GM12892 (cell line): ENCODE measurements around the gene MRPL33.

ENCODE experiments used
- POLR2A ChIP-seq: IDR thresholded peaks from 2 replicates; pipeline ENCODE4 v1.6.1; 2011; ENCODE audit warnings: low read depth, low read length, control low read depth
- POLR2AphosphoS5 ChIP-seq: IDR thresholded peaks from 2 replicates; pipeline ENCODE4 v1.6.1; 2011; ENCODE audit warnings: low read depth, low read length, control low read depth
- TAF1 ChIP-seq: IDR thresholded peaks from 2 replicates; pipeline ENCODE4 v1.6.1; 2011; ENCODE audit warnings: low read depth, mild to moderate bottlenecking, control low read depth, low read length, borderline replicate concordance

DNA sequence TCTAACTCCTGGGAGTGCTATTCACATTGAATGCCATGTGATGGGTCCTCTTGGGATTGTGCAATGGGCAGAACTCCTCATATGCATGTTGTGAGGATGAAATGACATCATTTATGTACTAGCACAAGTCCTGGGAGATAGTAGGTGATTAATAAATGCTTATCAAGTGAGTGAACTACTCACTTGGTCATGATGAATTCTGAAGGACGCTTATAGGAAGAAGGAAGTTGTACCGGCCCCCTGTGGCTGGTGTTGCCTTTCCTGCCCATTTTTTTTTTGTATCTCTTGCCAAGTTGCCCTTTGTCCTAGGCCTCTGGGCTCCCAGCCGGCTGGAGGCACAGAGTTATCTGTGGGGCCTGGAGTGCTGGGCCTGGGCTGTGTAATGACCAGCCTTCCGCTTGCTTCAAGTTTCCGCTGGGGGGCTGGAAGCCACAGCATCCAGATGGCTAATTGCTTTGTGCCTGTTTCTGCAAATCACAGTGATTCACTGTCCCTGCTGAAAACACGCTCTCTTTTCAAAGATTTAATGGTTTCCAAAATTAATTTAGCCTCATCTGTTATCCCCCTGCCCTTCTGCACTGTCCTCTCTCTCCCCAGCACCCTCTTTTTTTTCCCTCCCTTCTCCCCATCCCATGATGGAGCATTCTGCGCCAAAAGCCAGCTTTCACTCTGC is 33.7 kb upstream of the MRPL33 start:
- no peak for TF ChIP-seq TAF1
- TF ChIP-seq POLR2AphosphoS5: no peak
- no peak for TF ChIP-seq POLR2A
